ENCODE results near the gene LDLRAD3.
A peak's percentile ranks its signal among the peaks of the same experiment; 100 is the strongest.
"Not testable (repeated sequence)": the region's sequence is repeated elsewhere in the genome, so short reads cannot be mapped to it uniquely, and the experiment has no call there.

LDLRAD3 gene, protein sequence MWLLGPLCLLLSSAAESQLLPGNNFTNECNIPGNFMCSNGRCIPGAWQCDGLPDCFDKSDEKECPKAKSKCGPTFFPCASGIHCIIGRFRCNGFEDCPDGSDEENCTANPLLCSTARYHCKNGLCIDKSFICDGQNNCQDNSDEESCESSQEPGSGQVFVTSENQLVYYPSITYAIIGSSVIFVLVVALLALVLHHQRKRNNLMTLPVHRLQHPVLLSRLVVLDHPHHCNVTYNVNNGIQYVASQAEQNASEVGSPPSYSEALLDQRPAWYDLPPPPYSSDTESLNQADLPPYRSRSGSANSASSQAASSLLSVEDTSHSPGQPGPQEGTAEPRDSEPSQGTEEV
- long read RNA-seq, donor 1 = 0 reads
- long read RNA-seq, donor 2, transcript LDLRAD3-201 (6 exons, 3,798 nt) = major isoform, 5 of 17 reads
- long read RNA-seq, donor 2, partial matches to known transcripts = 12 of 17 reads
- long read RNA-seq, donor 2, other reads (novel, unspliced or antisense) = 0 of 17 reads
- long read RNA-seq, donor 3, partial matches to known transcripts = 0 of 1 reads
- long read RNA-seq, donor 3, other reads (novel, unspliced or antisense) = 0 of 1 reads
- long read RNA-seq, donor 4, partial matches to known transcripts = 28 of 31 reads
- long read RNA-seq, donor 4, other reads (novel, unspliced or antisense) = 0 of 31 reads
- long read RNA-seq, donor 5, transcript LDLRAD3-201 (6 exons, 3,798 nt) = major isoform, 5 of 5 reads
- long read RNA-seq, donor 5, partial matches to known transcripts = 0 of 5 reads
- long read RNA-seq, donor 5, other reads (novel, unspliced or antisense) = 0 of 5 reads
- long read RNA-seq, donor 6, partial matches to known transcripts = 0 of 3 reads
- long read RNA-seq, donor 6, other reads (novel, unspliced or antisense) = 0 of 3 reads
- long read RNA-seq, donor 7, transcript LDLRAD3-201 (6 exons, 3,798 nt) = major isoform, 5 of 10 reads
- long read RNA-seq, donor 7, partial matches to known transcripts = 5 of 10 reads
- long read RNA-seq, donor 7, other reads (novel, unspliced or antisense) = 0 of 10 reads
- long read RNA-seq, donor 8, partial matches to known transcripts = 0 of 2 reads
- long read RNA-seq, donor 8, other reads (novel, unspliced or antisense) = 0 of 2 reads

DNA sequence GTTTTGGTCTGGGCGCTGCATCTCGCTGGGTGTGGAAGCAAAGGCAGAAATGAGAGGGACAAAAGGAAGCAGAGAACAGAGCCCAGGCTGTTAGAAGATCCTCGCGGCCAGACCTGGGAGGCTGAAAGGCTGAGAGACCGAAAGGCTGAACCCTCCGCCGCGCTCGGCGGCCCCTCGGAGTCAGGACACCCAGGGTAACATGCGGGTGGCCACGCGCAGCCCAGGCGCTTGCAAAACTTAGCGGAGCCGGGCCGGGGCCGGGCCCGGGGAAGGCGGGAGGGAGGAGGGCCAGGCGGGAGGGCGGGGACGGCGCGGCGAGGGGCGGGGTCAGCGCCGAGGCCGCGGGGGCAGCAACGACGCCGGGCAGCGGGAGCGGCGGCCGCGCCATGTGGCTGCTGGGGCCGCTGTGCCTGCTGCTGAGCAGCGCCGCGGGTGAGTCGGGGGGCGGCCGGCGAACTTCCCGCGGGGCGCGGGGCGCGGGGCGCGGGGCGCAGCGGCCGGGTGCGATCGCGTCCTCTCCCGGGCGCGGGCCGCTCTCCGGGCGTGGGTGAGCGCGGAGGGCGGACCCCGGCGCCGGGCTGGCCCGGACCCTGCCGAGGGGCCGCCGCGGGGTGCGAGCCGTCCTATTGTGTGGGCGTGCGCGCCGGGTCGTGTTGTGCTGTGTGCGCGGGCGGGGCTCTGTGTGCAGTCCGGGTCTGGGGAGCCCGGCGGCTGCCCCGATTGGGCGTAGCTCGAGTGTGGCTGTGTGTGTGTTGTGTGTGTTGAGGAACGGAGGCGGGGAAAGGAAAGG, at the start of gene LDLRAD3:
LDLRAD3 (plus strand) TSS at position 350 of the 790 bp plus-strand sequence; CDS start at position 387, 37 bp downstream.
- DNase-seq = peak; percentile 87

DNA sequence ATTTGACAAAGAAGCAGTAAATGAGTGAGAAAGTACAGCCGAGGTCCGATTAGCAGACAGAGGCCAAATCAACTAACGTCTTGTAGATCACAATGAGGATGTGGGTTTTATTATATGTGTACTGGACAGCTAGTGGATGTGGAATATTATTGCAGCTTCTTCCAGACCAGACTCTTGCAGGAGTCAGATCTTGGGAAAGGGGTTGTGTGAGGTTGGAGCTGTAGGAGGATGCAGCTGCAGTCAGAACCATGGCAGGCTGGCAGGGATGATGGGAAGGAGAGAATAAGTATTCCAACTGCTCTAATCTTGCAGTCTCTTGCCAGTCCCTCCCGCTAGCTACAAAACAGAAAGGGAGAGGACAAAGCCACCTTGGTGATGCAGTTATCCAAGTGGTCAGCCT, 46.8 kb upstream of the LDLRAD3 start:
- DNase-seq = no peak

DNA sequence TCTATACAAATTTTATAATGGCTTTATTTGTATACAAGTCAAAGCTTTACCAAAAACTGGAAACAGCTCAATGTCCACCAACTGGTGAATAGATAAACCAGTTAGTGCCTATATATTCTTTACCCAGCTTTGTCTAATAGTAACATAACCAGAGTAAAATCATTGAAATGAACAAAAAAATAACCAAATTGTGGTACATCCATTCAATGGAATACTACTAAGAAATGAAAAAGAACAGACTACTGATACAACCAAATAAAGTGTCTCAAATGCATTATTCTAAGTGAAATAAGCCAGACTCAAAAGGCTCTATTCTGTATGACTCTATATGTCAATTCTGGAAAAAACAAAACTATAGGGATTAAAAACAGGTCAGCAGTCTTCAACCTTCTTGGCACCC, 40.9 kb upstream of the LDLRAD3 start:
- no peak for DNase-seq

DNA sequence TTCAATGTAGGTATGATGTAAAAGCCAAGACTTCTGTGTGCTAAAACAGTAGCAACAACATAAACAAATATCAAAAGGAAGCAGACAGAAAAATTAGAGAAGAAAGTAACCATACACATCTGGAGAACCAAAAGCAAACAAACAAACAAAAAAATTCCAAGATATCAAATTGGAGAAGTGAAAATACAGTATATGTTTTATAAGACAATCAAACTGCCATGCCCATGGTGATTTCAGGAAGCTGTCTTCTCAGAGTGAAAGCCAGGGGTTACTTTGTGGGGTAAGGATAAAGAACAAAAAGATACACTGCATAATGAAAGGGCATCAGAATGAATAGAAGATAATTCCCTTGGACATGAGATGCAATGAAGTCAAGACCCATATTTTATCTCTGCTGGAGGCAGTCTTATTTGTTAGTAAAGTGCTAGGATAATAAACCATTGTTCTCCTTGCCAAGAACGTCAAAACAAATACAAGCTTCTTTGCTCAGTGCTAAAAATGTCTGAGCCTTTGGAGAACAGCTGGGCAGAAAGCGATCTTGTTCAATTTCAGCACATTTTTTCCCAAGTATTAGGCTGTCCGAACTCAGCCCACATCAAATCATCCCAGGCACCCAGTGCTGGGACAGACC, 38.1 kb upstream of the LDLRAD3 start:
- no peak for DNase-seq

DNA sequence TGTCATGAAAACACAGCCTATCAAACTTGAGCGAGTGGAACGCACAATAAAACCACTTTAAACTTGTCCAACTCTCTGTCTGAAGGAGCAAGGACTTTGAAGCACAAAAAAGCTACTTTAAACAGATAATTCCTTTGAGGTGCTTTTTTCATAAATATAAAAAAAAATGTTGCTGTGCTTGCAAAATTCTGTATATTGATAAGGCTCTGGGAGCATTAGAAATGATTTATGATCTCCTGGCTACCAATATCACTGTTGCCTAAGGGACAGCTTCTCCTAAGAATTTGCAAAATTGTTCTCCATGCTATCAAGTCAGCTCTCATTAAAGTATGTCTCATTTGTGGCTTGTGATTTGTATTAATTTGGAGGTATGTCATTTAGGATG, 37.6 kb upstream of the LDLRAD3 start:
- no peak for DNase-seq

DNA sequence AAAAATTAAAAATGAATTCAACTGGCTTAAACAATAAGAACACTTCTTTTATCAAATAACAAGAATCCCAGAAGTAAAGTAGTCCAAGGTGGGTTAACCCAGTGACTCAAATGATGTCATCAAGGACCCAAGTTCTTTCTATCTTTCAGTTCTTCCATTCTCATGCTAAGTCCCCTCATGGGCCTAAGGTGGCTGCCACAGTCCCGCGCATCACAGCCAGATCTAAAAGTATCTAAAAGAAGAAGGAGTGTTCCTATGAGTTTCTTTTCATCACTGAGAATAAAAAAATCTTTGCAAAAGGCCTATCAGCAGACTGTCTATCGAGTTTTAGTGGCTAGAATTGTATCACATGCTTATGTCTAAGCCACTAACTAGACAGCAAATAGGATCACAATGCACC, 37.2 kb upstream of the LDLRAD3 start:
- DNase-seq = no peak

DNA sequence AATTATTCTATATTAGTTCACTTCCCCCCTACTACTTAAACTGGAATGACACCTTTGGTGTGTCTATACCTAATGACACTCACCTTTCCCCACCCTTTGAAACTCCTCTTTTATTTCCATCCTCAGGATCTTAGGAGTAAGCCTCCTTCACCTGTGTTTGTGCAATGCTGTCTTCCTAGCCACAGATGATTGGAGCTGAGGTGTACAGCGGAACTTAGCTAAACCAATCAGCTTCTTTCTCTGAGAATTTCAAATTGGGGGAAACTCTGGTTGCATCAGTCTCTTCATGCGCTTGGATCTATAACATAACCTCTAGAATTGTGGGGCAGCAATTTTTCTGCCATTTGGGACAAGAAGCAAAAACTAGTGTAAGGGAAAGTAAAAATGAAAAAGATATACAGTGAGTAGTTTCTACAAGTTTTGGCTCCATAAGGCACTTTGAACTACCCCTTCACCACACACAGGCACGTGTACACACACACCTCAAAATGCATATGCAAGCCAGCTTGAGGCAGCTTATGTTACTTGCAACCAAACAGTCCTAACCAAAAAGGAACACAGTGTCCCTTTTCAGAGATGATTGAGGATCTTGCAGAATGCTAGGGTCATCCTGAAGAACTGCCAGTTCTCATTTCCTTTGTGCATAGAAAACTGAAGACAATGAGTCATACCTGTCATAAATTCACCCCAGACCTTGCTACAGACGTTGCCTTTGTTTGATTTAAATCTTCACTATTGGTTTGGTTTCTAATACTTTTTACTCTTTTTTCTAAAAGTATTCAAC, 36.0 kb upstream of the LDLRAD3 start:
- DNase-seq = no peak

DNA sequence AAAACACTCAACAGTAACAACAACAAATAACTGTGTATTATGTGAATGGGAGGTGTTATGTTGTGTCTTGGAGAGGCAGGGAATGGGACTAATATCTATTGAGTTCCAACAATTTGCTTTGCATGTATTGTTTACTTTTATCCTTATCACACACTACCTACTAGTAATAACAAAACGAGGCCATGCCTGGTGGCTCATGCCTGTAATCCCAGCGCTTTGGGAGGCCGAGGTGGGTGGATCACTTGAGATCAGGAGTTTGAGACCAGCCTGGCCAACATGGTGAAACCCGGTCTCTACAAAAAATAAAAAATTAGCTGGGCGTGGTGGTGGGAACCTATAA, 35.5 kb upstream of the LDLRAD3 start:
- not testable (repeated sequence) for DNase-seq

DNA sequence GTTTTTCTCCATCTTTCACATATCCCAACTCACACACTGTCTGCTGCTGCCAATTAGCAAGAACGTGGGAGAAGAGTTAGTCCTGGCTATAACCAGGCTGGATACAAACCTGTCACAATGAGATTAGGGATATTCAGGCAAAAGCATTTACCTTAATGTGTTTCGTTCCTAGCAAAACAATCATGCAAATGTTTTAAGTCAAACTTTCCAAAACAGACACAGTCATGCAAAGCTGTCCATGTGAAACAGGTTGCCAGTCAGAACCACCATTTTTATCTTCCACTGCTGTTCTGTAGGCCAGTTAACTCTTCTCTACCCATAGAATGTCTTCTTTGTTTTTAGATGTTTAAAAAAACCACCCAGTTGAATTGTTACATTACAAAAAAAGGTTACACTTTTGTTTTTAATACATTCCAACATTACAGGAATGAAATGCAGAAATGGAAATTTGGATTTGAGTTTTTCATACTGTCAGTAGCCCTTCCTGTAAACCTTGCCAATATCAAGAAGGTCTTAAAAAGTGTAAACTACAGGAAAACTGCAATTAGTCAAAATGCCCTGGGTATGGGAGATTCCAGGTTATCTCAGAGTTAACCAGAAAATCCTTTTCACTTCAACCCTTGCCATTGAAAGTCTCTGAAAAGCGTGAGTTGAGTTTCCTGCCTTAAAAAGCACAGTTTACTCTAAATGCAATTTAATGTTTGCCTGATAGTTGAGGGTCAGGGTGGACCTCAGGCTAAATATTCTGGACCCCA, 34.2 kb upstream of the LDLRAD3 start:
- DNase-seq = no peak

DNA sequence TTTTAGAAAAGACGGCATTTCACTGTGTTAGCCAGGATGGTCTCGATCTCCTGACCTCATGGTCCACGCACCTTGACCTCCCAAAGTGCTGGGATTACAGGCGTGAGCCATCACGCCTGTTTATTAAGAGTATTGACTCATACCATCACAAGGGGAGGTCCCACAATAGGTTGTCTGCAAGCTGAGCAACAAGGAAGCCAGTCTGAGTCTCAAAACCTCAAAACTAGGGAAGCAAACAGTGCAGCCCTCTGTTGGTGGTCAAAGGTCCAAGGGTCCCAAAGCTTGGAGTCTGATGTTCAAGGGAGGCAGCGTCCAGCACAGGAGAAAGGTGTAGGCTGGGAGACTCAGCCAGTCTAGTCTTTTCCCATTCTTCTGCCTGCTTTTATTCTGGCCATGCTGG, 32.8 kb upstream of the LDLRAD3 start:
- DNase-seq = no peak

DNA sequence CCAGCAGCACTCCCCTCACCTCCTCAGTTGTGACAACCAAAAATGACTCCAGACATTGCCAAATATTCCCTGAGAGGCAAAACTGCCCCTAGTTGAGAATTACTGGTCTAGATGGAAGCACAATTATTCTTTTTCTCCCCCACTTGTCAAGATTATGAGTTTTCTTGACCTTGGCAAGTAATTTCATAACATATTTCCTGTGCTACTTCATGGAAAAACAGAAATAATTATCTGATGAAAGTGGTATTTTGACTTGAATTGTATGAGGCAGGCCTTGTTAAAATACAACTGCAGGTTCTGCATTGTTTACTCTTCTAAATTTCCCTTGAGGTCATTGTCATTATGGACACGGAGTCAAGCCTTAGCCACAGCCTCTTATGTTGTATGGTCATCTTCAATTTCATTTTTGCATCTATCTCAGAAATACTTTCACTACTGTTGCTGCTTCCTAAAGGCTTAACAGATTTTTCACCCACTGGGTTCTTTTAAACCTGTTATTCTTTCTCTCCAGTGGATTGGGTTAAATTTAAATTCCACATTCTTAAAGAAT, 32.2 kb upstream of the LDLRAD3 start:
- DNase-seq = no peak

DNA sequence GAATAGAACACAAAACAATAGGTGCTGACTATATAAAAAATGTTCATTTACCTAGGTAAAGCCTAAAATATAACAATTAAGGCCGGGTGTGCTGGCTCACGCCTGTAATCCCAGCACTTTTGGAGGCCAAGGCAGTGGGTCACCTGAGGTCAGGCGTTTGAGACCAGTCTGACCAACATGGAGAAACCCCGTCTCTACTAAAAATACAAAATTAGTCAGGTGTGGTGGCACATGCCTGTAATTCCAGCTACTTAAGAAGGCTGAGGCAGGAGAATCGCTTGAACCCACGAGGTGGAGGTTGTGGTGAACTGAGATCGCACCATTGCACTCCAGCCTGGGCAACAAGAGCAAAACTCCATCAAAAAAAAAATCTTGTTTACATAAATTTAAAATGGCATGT, 31.4 kb upstream of the LDLRAD3 start:
- DNase-seq = not testable (repeated sequence)

DNA sequence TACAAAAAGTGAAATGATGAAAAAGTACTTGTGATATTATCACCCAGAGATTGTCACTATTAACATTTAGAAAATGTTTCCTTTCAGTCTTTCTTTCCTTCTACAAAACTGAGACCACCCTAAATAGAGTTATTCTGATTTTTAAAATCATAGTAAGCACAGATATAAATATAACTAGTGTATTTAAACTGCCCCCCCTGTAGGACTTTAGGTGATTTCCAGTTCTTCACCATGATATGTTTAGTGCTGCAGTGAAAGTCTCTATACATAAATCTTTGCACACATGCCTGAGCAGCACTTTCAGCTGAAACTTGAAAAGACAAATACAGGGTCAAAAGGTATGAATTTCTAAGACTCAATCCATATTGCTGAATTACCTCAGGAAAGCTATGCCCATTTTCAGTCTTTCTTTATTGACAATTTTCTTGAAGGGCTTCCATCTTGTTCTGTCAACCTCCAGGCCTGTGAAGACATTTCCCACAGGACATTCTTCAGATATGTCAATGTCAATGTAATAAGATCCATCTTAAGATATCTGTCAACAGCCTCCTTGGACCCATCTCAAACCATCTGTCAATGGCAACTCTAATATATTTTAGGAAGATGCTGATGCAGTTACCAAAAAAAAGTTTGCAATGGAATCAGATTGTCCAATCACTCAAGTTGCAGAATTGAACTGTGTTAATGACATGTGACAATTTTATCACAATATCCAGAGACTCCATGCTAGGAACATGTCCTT, 30.8 kb upstream of the LDLRAD3 start:
- no peak for DNase-seq

DNA sequence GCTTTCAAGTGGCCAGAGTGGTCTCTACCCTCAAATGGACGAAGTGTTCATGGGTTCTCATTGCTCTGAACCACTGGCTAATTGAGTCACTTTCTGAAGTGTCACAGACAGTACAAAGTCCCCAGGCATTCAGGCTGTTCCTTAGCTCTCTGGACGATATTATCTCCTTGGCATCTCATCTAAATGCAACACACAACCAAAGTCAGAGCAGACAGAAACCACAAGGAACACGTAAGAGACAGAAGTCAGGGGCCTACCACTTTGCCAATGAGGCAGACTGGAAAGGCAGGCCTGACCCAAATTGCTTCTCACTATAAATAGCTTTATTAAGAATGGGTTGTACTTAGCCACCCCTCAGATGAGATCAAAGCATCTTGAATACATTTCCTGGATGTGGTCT, 29.0 kb upstream of the LDLRAD3 start:
- DNase-seq = no peak

DNA sequence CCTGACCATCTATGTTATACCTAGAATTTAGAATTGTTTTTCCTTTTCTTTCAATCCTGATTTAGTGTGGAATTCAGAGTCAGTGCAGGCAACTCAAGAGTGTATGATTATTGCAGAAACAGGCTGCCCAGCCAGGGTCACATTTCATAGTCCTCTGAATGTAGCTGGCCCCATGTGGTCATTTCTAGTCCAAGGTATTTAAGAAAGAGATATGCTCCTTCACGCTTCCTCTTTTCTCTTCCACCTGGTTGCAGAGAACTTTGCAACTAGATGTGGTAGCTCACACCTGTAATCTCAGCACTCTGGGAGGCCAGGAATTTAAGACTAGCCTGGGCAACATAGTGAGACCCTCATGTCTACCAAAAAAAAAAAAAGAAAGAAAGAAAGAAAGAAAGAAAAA, 27.6 kb upstream of the LDLRAD3 start:
- DNase-seq = no peak

DNA sequence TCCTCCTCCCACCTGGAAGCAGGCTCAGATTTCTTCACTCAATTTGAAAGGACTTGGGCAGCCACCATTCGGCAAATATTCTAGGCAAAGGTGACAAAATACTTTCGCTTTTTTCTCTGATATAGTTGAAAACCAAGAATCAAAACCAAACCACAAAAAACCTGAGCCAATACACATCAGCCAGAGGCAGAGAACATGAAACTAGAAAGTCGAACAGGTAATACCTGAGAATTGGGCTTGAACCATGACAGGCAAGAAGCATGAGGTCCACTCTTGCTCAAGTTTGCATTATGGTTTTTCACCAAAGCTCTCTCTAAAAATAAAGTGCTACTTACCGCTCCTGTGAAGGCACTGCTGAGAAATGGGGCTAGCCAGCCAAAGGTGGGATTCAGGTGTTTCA, 26.2 kb upstream of the LDLRAD3 start:
- DNase-seq = no peak

DNA sequence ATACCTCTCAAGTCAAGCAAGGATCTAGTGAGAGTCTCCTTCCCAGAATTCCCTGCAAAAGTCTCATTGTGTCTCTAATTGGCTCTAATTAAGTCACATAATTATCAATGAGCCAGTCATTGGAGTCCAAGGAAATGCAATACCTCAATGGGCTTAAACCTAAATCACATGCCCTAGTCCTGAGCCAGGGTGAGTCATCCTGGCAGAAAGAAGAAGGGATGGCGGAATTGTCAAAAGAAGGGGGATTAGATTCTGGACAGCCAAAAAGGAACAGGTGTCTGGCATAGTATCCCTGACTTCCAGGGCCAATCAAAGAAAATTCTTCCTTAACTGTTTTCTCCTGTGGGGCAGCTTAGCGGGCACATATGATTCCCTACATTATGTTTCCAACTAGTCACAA, 25.1 kb upstream of the LDLRAD3 start:
- DNase-seq = no peak

DNA sequence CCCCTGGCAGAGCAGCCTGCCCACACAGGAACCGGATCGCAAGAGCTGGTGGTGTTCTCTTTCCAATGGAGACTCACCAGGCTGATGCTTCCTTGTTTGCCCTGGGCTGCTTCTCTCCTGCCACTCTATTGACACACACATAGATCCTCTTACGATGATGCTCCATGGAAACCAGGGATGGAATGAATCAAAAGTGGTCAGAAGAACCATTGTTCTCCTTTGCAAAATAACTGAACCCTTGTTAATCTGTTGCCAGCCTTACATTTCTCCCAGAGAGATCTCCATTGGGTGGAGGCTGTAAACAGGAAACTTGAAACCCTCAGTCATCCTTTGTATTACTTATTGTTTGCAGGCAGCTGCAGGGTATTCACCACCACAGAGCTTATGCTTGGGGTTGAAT, 24.6 kb upstream of the LDLRAD3 start:
- no peak for DNase-seq

DNA sequence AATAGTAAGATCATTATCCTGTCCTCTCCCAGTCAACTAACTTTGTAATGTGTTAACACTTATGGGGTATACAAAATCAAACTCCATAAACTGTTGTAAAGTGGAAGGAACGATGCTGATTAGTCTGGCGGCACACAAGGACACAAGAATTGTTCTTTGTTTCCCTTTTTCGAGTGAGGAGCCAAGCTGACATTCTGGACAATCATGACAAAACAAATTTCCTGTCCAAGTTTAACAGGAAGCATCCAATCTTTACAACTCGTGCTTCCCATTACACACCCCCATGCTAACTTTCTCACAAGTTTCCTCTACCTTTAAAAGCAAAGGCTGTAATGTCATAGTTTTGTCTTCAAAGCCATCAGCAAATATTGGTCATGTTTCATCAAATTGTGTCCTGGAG, 20.4 kb upstream of the LDLRAD3 start:
- no peak for DNase-seq
